Nephron progenitor cell (in vitro differentiated cells): ENCODE results near the gene HRG.

Source experiments
- DNase-seq: peaks from one replicate; pipeline ENCODE4 v3.0.0; 2021
- H3K27ac Mint-ChIP-seq: 2 replicates; pipeline ENCODE4 v1.8.0; 2021; ENCODE audit warnings: mild to moderate bottlenecking, moderate library complexity, mixed read lengths
- H3K27me3 Mint-ChIP-seq: 2 replicates; pipeline ENCODE4 v1.8.0; 2021; ENCODE audit warnings: mild to moderate bottlenecking, low read depth, mixed read lengths; ENCODE audit not compliant: poor library complexity
- H3K36me3 Mint-ChIP-seq: 2 replicates; pipeline ENCODE4 v1.8.0; 2021; ENCODE audit warnings: low read depth, mixed read lengths
- H3K4me1 Mint-ChIP-seq: 2 replicates; pipeline ENCODE4 v1.8.0; 2021; ENCODE audit warnings: mixed read lengths
- H3K4me3 Mint-ChIP-seq: 2 replicates; pipeline ENCODE4 v1.8.0; 2021; ENCODE audit warnings: mild to moderate bottlenecking, moderate library complexity, mixed read lengths
- H3K9me3 Mint-ChIP-seq: 2 replicates; pipeline ENCODE4 v1.8.0; 2021; ENCODE audit warnings: mild to moderate bottlenecking, moderate library complexity, mixed read lengths
- CTCF ChIP-seq: fragments of 200-600 bp; sonication (generic); IDR thresholded peaks from 2 replicates; pipeline ENCODE4 v1.5.0; 2021; ENCODE audit warnings: antibody characterized with exemption

HRG gene

DNA sequence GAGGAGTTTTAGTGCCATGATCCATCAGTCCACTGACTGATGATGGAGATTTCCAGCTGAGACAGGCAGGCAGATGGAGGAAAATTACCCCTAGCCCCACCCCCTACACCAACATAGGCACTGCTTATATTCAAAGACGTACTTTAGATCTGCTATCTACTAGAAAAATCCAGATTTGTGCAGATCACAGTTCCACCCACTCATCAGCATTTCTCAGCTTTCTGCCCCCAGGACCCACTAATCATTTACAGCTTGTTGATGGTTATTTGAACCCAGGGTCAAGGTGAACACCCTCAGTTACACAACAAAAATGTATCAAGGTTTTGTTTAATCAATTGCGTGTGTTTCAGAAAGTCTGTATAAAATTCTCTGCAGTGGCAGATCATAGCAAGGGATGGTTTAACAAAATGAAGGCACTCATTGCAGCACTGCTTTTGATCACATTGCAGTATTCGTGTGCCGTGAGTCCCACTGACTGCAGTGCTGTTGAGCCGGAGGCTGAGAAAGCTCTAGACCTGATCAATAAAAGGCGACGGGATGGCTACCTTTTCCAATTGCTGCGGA lies at the start of gene HRG:
TSS of gene HRG (plus strand) at position 390 of the 564 bp plus-strand sequence. CDS start at position 408, 18 bp downstream.
- no peak within 1 kb of the TSS for H3K27ac Mint-ChIP-seq
- H3K27me3 Mint-ChIP-seq = peaks cover 6% of the 10 kb centered on the region
- no peaks in the 10 kb centered on the region for H3K9me3 Mint-ChIP-seq
- peaks cover 31% of the 10 kb centered on the region for H3K4me1 Mint-ChIP-seq
- no peak for TF ChIP-seq CTCF
- no peak for DNase-seq
- H3K4me3 Mint-ChIP-seq = no peak within 1 kb of the TSS
- no peaks in the 10 kb centered on the region for H3K36me3 Mint-ChIP-seq

DNA sequence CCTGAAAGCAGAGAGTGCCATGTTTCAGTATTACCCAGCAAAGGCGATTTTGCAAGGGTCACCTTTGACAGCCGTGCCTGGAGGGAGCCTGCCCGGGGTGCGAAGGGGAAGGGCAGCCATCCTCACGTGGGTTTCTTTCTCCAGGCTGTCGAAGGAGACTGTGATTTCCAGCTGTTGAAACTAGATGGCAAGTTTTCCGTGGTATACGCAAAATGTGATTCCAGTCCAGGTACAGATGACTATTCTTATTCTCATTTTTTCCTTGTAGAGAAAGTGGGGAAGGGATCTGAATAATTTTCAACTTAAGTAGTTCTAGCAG lies 49.6 kb upstream of the HRG start:
- Mint-ChIP-seq H3K9me3 (no peaks in the 10 kb centered on the region), H3K27me3 (peaks cover 61% of the 10 kb centered on the region), H3K4me1 (peaks cover 5% of the 10 kb centered on the region), H3K36me3 (no peaks in the 10 kb centered on the region), H3K27ac (no peak overlapping the region), H3K4me3 (no peak overlapping the region)
- no peak for TF ChIP-seq CTCF
- DNase-seq = no peak

- peaks cover 5% of the 10 kb centered on the region for H3K4me1 Mint-ChIP-seq
- peak; percentile 78 for DNase-seq
- H3K4me3 Mint-ChIP-seq = peak overlapping the region; percentile 70
- TF ChIP-seq CTCF = peak; percentile 79
- H3K36me3 Mint-ChIP-seq = no peaks in the 10 kb centered on the region
- no peak overlapping the region for H3K27ac Mint-ChIP-seq
- peaks cover 53% of the 10 kb centered on the region for H3K27me3 Mint-ChIP-seq
- H3K9me3 Mint-ChIP-seq = no peaks in the 10 kb centered on the region
Observed at GRCh38 chr3:186617036-186617946, 48.5 kb upstream of the HRG start.

- no peaks in the 10 kb centered on the region for H3K36me3 Mint-ChIP-seq
- no peak for TF ChIP-seq CTCF
- H3K27me3 Mint-ChIP-seq = peaks cover 48% of the 10 kb centered on the region
Observed at GRCh38 chr3:186618318-186618938, 47.4 kb upstream of the HRG start.

DNA sequence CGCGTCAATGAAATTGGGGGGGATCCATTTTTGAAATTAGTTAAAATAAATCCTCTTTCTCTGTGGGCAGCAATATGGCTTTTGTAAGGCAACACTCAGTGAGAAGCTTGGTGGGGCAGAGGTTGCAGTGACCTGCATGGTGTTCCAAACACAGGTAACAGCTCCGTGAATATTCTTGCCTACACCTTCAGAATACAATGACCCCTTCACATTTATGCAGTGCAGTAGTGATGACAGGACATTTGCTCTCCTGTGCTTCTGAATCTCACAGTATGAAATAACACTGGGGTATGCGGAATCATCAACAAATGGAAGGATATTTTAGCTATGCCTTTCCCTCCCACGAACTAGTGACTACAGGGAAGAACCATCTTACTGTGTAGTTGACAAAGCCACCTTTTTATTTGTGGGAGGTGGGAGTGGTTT lies 46.0 kb upstream of the HRG start:
- H3K27ac Mint-ChIP-seq = no peak overlapping the region
- H3K27me3 Mint-ChIP-seq = peaks cover 39% of the 10 kb centered on the region
- no peak for TF ChIP-seq CTCF
- H3K4me1 Mint-ChIP-seq = peaks cover 4% of the 10 kb centered on the region
- no peak for DNase-seq
- H3K9me3 Mint-ChIP-seq = no peaks in the 10 kb centered on the region
- H3K4me3 Mint-ChIP-seq = no peak overlapping the region
- no peaks in the 10 kb centered on the region for H3K36me3 Mint-ChIP-seq

More at GRCh38 chr3:186618318-186618938, 47.4 kb upstream of the HRG start:
- peaks cover 5% of the 10 kb centered on the region for H3K4me1 Mint-ChIP-seq
- H3K27ac Mint-ChIP-seq = no peak overlapping the region
- no peak overlapping the region for H3K4me3 Mint-ChIP-seq
- no peaks in the 10 kb centered on the region for H3K9me3 Mint-ChIP-seq
- no peak for DNase-seq
